Measurements from ENCODE around the gene WDR89. TPM values are rescaled to one million over a fixed set of nuclear protein-coding genes. Genes with fewer than 3 reads are reported as not detected.
"Not testable (repeated sequence)": the region's sequence is repeated elsewhere in the genome, so short reads cannot be mapped to it uniquely, and the experiment has no call there.

WDR89 gene
- total RNA-seq, 6 experiments from 2014 or later = 6.8 to 10.4 (median 7.3) TPM

DNA sequence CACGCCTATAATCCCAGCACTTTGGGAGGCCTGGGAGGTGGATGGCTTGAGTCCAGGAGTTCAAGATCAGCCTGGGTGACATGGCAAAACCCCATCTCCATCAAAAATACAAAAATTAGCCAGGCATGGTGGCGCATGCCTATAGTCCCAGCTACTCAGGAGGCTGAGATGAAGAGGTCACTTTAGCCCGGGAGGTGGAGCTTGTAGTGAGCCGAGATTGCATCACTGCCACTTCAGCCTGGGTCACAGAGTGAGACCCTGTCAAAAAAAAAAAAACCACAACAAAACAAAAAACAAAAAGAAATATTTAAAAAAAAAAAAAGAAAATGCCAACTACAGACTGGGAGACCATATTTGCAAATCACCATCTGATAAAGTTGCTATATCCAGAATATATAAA, 17.5 kb downstream of the WDR89 start:
- Mint-ChIP-seq H3K36me3 (ENCODE audit: low read depth) (peaks cover 4% of the 10 kb centered on the region; the same call in 1 of the 2 replicates), H3K9me3 (no peaks in the 10 kb centered on the region), H3K4me3 (no peak overlapping the region), H3K4me1 (ENCODE audit: low read depth) (no peaks in the 10 kb centered on the region), H3K27ac (no peak overlapping the region), H3K27me3 (ENCODE audit: insufficient read depth) (peaks cover 2% of the 10 kb centered on the region; the same call in 1 of the 2 replicates)
- TF ChIP-seq, protein P1, sequence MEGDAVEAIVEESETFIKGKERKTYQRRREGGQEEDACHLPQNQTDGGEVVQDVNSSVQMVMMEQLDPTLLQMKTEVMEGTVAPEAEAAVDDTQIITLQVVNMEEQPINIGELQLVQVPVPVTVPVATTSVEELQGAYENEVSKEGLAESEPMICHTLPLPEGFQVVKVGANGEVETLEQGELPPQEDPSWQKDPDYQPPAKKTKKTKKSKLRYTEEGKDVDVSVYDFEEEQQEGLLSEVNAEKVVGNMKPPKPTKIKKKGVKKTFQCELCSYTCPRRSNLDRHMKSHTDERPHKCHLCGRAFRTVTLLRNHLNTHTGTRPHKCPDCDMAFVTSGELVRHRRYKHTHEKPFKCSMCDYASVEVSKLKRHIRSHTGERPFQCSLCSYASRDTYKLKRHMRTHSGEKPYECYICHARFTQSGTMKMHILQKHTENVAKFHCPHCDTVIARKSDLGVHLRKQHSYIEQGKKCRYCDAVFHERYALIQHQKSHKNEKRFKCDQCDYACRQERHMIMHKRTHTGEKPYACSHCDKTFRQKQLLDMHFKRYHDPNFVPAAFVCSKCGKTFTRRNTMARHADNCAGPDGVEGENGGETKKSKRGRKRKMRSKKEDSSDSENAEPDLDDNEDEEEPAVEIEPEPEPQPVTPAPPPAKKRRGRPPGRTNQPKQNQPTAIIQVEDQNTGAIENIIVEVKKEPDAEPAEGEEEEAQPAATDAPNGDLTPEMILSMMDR (IDR thresholded peaks at IDR 0.05) = no peak
- no peak for DNase-seq

GRCh38 chr14:63621975-63622374, 19.7 kb downstream of the WDR89 start:
- H3K27me3 Mint-ChIP-seq (ENCODE audit: insufficient read depth); DNase-seq; H3K9me3 Mint-ChIP-seq; H3K4me1 Mint-ChIP-seq (ENCODE audit: low read depth); H3K36me3 Mint-ChIP-seq (ENCODE audit: low read depth); H3K4me3 Mint-ChIP-seq; H3K27ac Mint-ChIP-seq: not testable (repeated sequence)

GRCh38 chr14:63616015-63616414, 25.7 kb downstream of the WDR89 start:
- TF ChIP-seq, protein P1 (IDR thresholded peaks at IDR 0.05) = no peak
- H3K4me1 Mint-ChIP-seq (ENCODE audit: low read depth) = peaks cover 29% of the 10 kb centered on the region
- DNase-seq = no peak
- no peaks in the 10 kb centered on the region for H3K9me3 Mint-ChIP-seq
- H3K36me3 Mint-ChIP-seq (ENCODE audit: low read depth) = no peaks in the 10 kb centered on the region; the same call in 1 of the 2 replicates
- H3K27ac Mint-ChIP-seq = no peak overlapping the region
- no peak overlapping the region for H3K4me3 Mint-ChIP-seq
- no peaks in the 10 kb centered on the region for H3K27me3 Mint-ChIP-seq (ENCODE audit: insufficient read depth)

GRCh38 chr14:63614679-63615363, 26.9 kb downstream of the WDR89 start:
- Mint-ChIP-seq H3K4me1 (ENCODE audit: low read depth) (peaks cover 36% of the 10 kb centered on the region), H3K27ac (peak overlapping the region; percentile 68), H3K36me3 (ENCODE audit: low read depth) (peaks cover 4% of the 10 kb centered on the region; the same call in 1 of the 2 replicates), H3K27me3 (ENCODE audit: insufficient read depth) (no peaks in the 10 kb centered on the region), H3K9me3 (no peaks in the 10 kb centered on the region), H3K4me3 (peak overlapping the region; percentile 66)
- TF ChIP-seq, protein P1 (IDR thresholded peaks at IDR 0.05) = 0 out of 2 replicates have a peak, but pooled peaks have one; percentile 9
- peak; percentile 18 for DNase-seq

DNA sequence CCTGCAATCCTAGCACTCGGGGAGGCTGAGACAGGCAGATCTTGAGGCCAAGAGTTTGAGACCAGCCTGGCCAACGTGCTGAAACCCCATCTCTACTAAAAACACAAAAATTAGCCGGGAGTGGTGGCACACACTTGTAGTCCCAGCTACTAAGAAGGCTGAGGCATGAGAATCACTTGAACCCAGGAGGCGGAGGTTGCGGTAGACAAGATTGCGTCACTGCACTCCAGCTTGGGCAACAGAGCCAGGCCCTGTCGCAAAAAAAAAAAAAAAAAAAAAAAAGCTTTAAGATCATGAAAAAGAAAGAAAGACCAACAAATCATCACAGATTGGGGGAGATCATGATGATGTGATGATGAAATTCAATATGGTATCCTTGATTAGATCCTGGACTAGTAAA, 30.6 kb downstream of the WDR89 start:
- Mint-ChIP-seq H3K4me1 (ENCODE audit: low read depth) (peaks cover 31% of the 10 kb centered on the region), H3K9me3 (no peaks in the 10 kb centered on the region), H3K27me3 (ENCODE audit: insufficient read depth) (no peaks in the 10 kb centered on the region), H3K4me3 (no peak overlapping the region), H3K27ac (no peak overlapping the region), H3K36me3 (ENCODE audit: low read depth) (peaks cover 4% of the 10 kb centered on the region; the same call in 1 of the 2 replicates)
- TF ChIP-seq, protein P1 (IDR thresholded peaks at IDR 0.05) = no peak
- DNase-seq = no peak

DNA sequence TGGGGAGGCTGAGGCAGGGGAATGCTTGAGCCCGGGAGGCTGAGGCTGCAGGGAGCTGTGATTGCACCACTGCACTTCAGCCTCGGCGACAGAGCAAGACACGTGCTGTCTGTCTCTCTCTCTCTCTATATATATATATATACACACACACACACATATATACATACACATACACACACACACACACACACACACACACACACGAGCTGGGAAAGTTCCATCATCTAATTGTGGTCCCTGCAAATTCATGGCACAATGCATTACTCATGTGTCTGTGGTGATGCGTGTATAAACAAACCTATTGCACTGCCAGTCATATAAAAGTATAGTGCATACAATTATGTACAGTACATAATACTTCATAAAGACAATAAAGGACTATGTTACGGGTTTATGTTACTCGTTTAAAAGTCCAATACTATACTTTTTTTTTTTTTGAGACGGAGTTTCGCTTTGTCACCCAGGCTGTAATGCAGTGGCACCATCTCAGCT, 36.6 kb downstream of the WDR89 start:
- Mint-ChIP-seq H3K27ac (no peak overlapping the region), H3K4me3 (no peak overlapping the region), H3K4me1 (ENCODE audit: low read depth) (peaks cover 5% of the 10 kb centered on the region), H3K9me3 (no peaks in the 10 kb centered on the region), H3K27me3 (ENCODE audit: insufficient read depth) (no peaks in the 10 kb centered on the region), H3K36me3 (ENCODE audit: low read depth) (0 out of 2 replicates have a peak, but pooled peaks cover 5% of the 10 kb centered on the region)
- TF ChIP-seq, protein P1 (IDR thresholded peaks at IDR 0.05) = no peak
- DNase-seq = no peak
